HUES6 (cell line): ENCODE results near the gene F8A3.
"Not testable (repeated sequence)": the region's sequence is repeated elsewhere in the genome, so short reads cannot be mapped to it uniquely, and the experiment has no call there.

Source experiments
- H3K27ac ChIP-seq: 2 replicates; pipeline ENCODE4 v1.7.0; 2013; ENCODE audit warnings: low read depth, mild to moderate bottlenecking, low read length, inconsistent platforms
- H3K27me3 ChIP-seq: 2 replicates; pipeline ENCODE4 v1.6.1; 2013; ENCODE audit warnings: low read length; ENCODE audit not compliant: control insufficient read depth, insufficient read depth
- H3K36me3 ChIP-seq: 2 replicates; pipeline ENCODE4 v1.6.1; 2013; ENCODE audit warnings: low read length; ENCODE audit not compliant: control insufficient read depth, insufficient read depth
- H3K4me1 ChIP-seq: 2 replicates; pipeline ENCODE4 v1.6.1; 2013; ENCODE audit warnings: low read length; ENCODE audit not compliant: control insufficient read depth, insufficient read depth
- H3K4me3 ChIP-seq: 2 replicates; pipeline ENCODE4 v1.5.1; 2013; ENCODE audit warnings: low read depth, low read length
- H3K9ac ChIP-seq: one replicate; pipeline ENCODE4 v1.6.1; 2013; ENCODE audit warnings: mild to moderate bottlenecking, low read length
- H3K9me3 ChIP-seq: 2 replicates; pipeline ENCODE4 v1.6.1; 2013; ENCODE audit warnings: low read depth, low read length; ENCODE audit not compliant: control insufficient read depth, insufficient read depth

F8A3 gene

DNA sequence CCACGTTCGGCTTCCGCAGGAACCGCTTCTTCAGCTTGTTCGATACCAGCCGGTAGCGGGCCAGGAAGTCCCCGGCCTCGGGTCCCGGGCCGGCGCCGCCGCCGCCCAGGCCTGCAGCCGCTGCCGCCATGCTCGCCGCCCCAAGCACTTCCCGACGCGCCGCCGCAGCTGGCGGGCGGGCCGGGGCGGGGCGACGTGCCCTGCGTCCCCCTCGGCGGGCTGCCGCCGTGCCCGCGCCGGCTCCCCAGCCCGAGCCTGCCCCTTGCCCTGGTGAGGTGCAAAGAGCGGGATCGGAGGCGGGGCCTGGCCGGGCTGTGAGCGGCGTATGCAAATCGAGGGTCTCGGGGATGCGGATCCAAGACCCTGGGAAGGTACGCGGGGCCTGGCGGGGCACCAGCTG, at the start of gene F8A3:
F8A3 (minus strand) TSS at position 150 of the 400 bp plus-strand sequence; CDS start at position 130, 20 bp downstream.
- not testable (repeated sequence) for H3K36me3 ChIP-seq, H3K9me3 ChIP-seq, H3K27ac ChIP-seq, H3K4me3 ChIP-seq, H3K4me1 ChIP-seq, H3K27me3 ChIP-seq, H3K9ac ChIP-seq

DNA sequence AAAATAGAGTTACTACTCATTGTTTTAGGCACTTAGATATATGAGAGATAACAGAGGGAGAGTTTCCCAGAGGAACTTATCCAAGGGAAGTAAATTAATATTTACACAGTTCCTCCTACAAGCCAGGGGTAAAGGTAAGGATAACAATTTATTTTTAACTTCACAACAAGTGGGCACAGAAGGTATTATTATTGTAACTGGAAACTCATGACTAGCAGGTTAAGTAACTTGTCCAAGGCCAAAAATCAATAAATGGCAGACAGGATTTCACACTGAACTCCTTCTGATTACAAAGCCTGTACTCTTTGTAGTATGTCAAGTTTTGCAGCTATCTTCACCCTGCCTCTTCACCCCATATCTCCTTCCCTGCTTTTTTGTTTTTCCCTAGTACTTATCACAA, 46.9 kb upstream of the F8A3 start:
- Histone ChIP-seq H3K9me3 (peaks cover 3% of the 10 kb centered on the region; the same call in 1 of the 2 replicates), H3K36me3 (no peaks in the 10 kb centered on the region), H3K4me1 (no peaks in the 10 kb centered on the region), H3K27me3 (no peaks in the 10 kb centered on the region), H3K9ac (no peak overlapping the region), H3K27ac (no peak overlapping the region), H3K4me3 (no peak overlapping the region)

DNA sequence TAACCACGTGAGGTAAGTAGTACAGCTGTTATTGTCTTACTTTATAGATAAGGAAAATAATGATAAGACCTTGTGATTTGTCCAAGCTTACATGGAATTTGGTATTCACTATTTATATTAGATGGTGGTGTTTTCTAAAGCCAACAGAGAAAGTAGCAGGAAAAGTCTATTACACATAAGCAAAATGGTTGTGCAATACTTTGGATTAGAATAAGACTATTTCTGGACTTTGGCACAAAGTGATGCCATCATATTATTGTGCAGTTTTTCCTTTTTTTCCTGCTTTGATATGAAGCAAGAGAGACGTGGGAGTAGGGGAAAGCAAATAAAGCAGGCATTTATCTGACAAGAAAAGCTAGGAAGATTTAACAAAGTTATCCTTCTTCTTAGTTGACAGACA, 36.7 kb upstream of the F8A3 start:
- not testable (repeated sequence) for H3K9me3 ChIP-seq, H3K9ac ChIP-seq, H3K27ac ChIP-seq, H3K36me3 ChIP-seq, H3K27me3 ChIP-seq, H3K4me3 ChIP-seq, H3K4me1 ChIP-seq

DNA sequence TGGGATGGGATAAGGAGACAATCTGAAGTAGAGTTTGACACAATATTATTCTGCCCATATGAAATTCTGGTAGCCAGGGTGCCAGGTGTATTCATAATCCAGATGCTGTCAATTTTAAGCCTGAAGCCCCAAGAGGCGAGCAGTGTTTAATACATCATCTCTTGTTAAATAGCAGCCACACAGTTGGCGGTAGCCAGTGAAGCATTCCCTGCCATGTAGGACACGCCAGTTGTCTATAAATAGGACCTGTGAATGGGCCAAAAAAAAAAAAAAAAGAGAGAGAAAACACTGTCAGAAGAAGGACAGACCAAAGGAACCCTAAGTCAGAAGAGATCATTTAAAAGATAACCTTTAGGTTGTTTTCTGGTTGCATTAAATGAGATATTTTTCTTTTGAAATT, 33.0 kb upstream of the F8A3 start:
- not testable (repeated sequence) for H3K27me3 ChIP-seq, H3K4me1 ChIP-seq, H3K36me3 ChIP-seq, H3K27ac ChIP-seq, H3K9ac ChIP-seq, H3K9me3 ChIP-seq, H3K4me3 ChIP-seq

DNA sequence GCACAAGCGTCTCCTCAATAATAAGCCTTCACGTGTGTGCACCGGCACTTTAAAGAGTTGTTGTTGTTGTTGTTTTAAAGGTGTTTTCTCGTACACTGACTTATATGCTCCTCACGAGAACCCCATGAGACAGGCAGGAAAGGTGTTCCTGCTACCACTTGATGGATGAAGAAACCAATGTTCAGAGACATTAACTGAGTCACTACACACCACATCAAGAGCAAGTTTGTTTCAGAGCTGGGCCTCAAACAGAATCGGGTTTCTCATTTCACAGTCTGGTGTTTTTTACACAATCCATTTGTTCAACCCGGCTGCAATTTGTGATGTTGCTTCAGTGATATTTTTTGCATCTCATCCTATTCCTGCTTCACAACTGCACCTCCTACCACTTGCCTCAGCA, 18.7 kb upstream of the F8A3 start:
- not testable (repeated sequence) for H3K27ac ChIP-seq, H3K4me3 ChIP-seq, H3K36me3 ChIP-seq, H3K9me3 ChIP-seq, H3K9ac ChIP-seq, H3K4me1 ChIP-seq, H3K27me3 ChIP-seq

- H3K36me3 ChIP-seq, H3K27ac ChIP-seq, H3K27me3 ChIP-seq, H3K4me1 ChIP-seq, H3K9me3 ChIP-seq, H3K9ac ChIP-seq, H3K4me3 ChIP-seq: not testable (repeated sequence)
These were observed 8.0 kb upstream of the F8A3 start for GRCh38 chrX:155466269-155466938.

- not testable (repeated sequence) for H3K27ac ChIP-seq, H3K36me3 ChIP-seq, H3K9ac ChIP-seq, H3K4me1 ChIP-seq, H3K27me3 ChIP-seq, H3K4me3 ChIP-seq, H3K9me3 ChIP-seq
These were observed 2.1 kb upstream of the F8A3 start for GRCh38 chrX:155460501-155460900.

- not testable (repeated sequence) for H3K36me3 ChIP-seq, H3K9ac ChIP-seq, H3K4me3 ChIP-seq, H3K27me3 ChIP-seq, H3K4me1 ChIP-seq, H3K9me3 ChIP-seq, H3K27ac ChIP-seq
These were observed 516 bp downstream of the F8A3 start for GRCh38 chrX:155457761-155458447.

- H3K9me3 ChIP-seq, result peaks cover 66% of the 10 kb centered on the region
- H3K27ac ChIP-seq, result no peak overlapping the region
- H3K27me3 ChIP-seq, result no peaks in the 10 kb centered on the region
- H3K36me3 ChIP-seq, result no peaks in the 10 kb centered on the region
- H3K9ac ChIP-seq, result no peak overlapping the region
- no peak overlapping the region for H3K4me3 ChIP-seq
- no peaks in the 10 kb centered on the region for H3K4me1 ChIP-seq
These were observed 17.3 kb downstream of the F8A3 start for GRCh38 chrX:155441097-155441496.

DNA sequence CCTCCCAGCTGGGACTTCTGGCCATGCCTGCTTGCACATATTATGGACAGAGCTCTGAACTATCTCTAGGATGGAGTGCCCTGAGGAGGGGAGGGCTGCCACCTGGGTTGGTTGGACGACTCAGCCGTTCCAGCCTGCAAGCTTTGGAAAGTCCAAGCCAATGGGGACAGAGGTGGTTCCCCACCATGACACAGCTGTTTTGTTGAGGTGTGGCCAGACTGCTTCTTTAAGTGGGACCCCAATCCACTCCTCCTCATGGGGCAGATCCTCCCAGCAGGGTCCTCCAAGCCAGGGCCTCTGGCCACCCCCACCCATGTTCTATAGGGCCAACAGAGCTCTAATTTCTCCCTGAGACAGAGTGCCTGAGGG, 22.7 kb downstream of the F8A3 start:
- H3K4me1 ChIP-seq, result no peaks in the 10 kb centered on the region
- H3K27ac ChIP-seq, result no peak overlapping the region
- no peak overlapping the region for H3K4me3 ChIP-seq
- H3K9ac ChIP-seq, result no peak overlapping the region
- H3K27me3 ChIP-seq, result no peaks in the 10 kb centered on the region
- H3K36me3 ChIP-seq, result no peaks in the 10 kb centered on the region
- H3K9me3 ChIP-seq, result peaks cover 37% of the 10 kb centered on the region

DNA sequence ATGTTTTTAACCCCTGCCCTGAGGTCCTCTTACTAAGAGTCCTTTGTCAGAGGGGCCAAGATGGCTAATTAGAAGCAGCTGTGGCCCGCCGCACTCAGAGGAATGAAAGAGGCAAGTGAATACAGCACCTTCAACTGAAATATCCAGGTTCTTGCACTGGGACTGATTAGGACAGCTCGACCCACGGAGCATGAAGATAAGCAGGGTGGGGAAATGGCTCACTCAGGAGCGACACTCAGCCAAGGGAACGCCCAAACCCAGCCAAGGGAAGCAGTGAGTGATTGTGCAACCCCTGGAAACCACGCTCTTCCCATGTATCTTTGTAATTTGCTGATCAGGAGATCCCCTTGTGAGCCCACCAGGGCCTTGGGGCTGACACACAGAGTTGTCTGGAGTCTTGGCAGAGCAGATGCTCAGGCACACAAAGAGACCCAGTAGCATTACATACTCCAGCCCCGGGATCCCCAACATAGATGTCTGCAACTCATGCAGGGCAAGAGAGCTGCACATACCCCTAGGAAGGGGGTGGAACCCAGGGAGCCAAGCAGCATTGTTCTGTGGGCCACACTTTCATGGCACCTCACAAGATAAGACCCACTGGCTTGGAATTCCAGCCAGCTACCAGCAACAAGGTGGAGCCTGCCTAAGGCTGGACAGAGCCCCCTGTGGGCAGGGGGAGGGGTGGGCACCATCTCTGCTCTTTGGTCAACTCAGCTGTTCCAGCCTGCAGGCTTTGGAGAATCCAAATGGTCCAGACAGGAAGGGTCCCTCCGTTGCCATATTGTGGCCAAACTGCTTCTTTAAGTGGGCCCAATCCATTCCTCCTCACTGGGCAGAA, 23.3 kb downstream of the F8A3 start:
- H3K9ac ChIP-seq, result no peak overlapping the region
- no peak overlapping the region for H3K4me3 ChIP-seq

More for the DNA sequence above, 23.3 kb downstream of the F8A3 start:
- no peaks in the 10 kb centered on the region for H3K36me3 ChIP-seq
- no peaks in the 10 kb centered on the region for H3K27me3 ChIP-seq
- no peaks in the 10 kb centered on the region for H3K4me1 ChIP-seq
- no peak overlapping the region for H3K27ac ChIP-seq
- peaks cover 31% of the 10 kb centered on the region for H3K9me3 ChIP-seq
